SW480 (cell line): ENCODE results near the gene ABHD8.
"Not testable (repeated sequence)": the region's sequence is repeated elsewhere in the genome, so short reads cannot be mapped to it uniquely, and the experiment has no call there.

ENCODE experiments used
- DNase-seq: peaks from one replicate; pipeline ENCODE4 v3.0.0-alpha.2; 2016; ENCODE audit warnings: low spot score

Gene ABHD8

GRCh38 chr19:17296976-17297375 is 6.2 kb downstream of the ABHD8 start:
- no peak for DNase-seq

GRCh38 chr19:17296273-17296672 is 7.0 kb downstream of the ABHD8 start:
- DNase-seq, result peak; percentile 52

GRCh38 chr19:17295551-17295950 is 7.7 kb downstream of the ABHD8 start:
- not testable (repeated sequence) for DNase-seq

GRCh38 chr19:17294051-17294891 is 9.0 kb downstream of the ABHD8 start:
- peak; percentile 31 for DNase-seq

GRCh38 chr19:17293605-17294004 is 9.6 kb downstream of the ABHD8 start:
- no peak for DNase-seq

GRCh38 chr19:17292301-17293074 is 10.7 kb downstream of the ABHD8 start:
- DNase-seq, result peak; percentile 92

- peak; percentile 36 for DNase-seq
Observed at GRCh38 chr19:17289489-17289888, 13.7 kb downstream of the ABHD8 start.

- DNase-seq, result no peak
Observed at GRCh38 chr19:17286752-17287151, 16.5 kb downstream of the ABHD8 start.

GRCh38 chr19:17286263-17286662 is 17.0 kb downstream of the ABHD8 start:
- DNase-seq, result no peak

- DNase-seq, result no peak
Observed at GRCh38 chr19:17285415-17286135, 17.6 kb downstream of the ABHD8 start.

GRCh38 chr19:17283504-17283996 is 19.7 kb downstream of the ABHD8 start:
- DNase-seq, result no peak

- peak; percentile 79 for DNase-seq
Observed at GRCh38 chr19:17282488-17283125, 20.6 kb downstream of the ABHD8 start.

- no peak for DNase-seq
Observed at GRCh38 chr19:17281391-17282304, 21.6 kb downstream of the ABHD8 start, which contains the start of gene ANKLE1. TSS of gene ANKLE1 (plus strand) at chr19:17281901. CDS start at chr19:17281921, 20 bp downstream.

- DNase-seq, result no peak
Observed at GRCh38 chr19:17279436-17279835, 23.8 kb downstream of the ABHD8 start.

- DNase-seq, result no peak
Observed at GRCh38 chr19:17275441-17276175, 27.6 kb downstream of the ABHD8 start.

GRCh38 chr19:17274892-17275291 is 28.3 kb downstream of the ABHD8 start:
- not testable (repeated sequence) for DNase-seq

- no peak for DNase-seq
Observed at GRCh38 chr19:17268754-17269153, 34.5 kb downstream of the ABHD8 start.

- peak; percentile 99 for DNase-seq
Observed at GRCh38 chr19:17266975-17267788, 36.0 kb downstream of the ABHD8 start, which contains the start of gene BABAM1. TSS of gene BABAM1 (plus strand) at chr19:17267443. CDS start at chr19:17268807, 1,364 bp downstream.

- no peak for DNase-seq
Observed at GRCh38 chr19:17266589-17266974, 36.6 kb downstream of the ABHD8 start.
